ENCODE measurements around the gene PGLYRP2.

Gene PGLYRP2

DNA sequence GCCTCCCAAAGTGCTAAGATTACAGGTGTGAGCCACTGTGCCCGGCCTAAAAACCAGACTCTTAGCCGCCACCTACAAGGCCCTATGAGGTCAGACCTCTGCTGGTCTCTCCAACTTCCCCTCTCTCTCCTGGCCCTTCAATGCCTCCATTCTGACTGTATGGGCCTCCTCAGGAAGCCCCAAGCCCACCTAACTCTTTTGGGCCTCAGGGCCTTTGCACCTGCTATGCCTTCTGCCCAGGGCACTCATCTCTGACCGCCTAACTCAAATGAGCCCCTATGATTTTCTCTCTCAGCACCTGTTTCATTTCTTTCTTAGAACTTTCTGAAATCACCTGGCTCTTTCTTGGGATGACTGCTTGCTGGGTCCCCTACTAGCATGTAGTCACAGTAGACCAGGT is 36.0 kb downstream of the PGLYRP2 start:
- Histone ChIP-seq H3K27me3 (ENCODE audit: insufficient read depth, poor library complexity, severe bottlenecking) (no peaks in the 10 kb centered on the region), H3K4me1 (ENCODE audit: insufficient read depth, poor library complexity, severe bottlenecking) (no peaks in the 10 kb centered on the region), H3K27ac (ENCODE audit: poor library complexity, severe bottlenecking) (no peak overlapping the region), H3K4me3 (ENCODE audit: severe bottlenecking) (no peak overlapping the region), H3K9me3 (ENCODE audit: severe bottlenecking) (no peaks in the 10 kb centered on the region), H3K36me3 (ENCODE audit: low read depth) (no peaks in the 10 kb centered on the region)
- TF ChIP-seq, protein P1, sequence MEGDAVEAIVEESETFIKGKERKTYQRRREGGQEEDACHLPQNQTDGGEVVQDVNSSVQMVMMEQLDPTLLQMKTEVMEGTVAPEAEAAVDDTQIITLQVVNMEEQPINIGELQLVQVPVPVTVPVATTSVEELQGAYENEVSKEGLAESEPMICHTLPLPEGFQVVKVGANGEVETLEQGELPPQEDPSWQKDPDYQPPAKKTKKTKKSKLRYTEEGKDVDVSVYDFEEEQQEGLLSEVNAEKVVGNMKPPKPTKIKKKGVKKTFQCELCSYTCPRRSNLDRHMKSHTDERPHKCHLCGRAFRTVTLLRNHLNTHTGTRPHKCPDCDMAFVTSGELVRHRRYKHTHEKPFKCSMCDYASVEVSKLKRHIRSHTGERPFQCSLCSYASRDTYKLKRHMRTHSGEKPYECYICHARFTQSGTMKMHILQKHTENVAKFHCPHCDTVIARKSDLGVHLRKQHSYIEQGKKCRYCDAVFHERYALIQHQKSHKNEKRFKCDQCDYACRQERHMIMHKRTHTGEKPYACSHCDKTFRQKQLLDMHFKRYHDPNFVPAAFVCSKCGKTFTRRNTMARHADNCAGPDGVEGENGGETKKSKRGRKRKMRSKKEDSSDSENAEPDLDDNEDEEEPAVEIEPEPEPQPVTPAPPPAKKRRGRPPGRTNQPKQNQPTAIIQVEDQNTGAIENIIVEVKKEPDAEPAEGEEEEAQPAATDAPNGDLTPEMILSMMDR (IDR thresholded peaks at IDR 0.05; ENCODE audit: poor library complexity, severe bottlenecking) = no peak
- no peak for DNase-seq (ENCODE audit: low spot score)
- no peak for ATAC-seq (ENCODE audit: low read depth)

DNA sequence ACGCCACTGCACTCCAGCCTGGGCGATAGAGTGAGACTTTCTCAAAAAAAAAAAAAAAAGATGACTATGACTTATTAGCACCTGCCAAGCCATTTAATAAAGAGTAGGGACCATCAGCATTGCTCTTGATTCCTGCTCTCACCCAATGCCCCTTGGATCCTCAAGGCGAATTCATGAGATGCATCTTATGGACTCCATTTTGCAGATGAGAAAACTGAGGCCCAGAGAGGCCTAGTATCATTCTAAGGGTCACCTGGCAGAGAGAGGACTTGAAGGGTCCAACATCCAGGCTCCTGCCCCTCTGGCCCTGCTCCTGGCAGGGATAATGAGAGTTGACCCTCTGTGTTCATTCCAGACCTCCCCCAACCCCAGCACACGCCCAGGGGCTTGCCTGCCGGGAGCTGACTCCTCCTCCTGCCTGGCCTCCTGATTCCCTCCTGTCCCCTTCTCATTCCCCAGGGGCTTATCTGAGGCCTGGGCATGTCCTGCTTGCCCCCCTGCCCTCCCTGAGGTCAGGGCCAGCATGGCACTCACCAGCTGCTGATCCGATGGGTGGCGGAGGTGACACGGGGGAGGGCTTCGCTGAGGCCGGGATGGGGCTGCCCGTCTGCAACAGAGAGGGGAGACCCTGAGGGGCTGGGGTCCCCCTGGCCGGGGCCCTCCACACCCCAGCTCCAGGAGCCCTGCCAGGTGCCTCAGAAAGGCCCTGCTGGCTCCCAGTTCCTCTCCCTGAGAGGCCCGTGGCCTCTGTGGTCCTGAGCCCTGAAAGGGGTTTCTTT is 37.0 kb downstream of the PGLYRP2 start:
- TF ChIP-seq, protein P1 (IDR thresholded peaks at IDR 0.05; ENCODE audit: poor library complexity, severe bottlenecking) = no peak
- Histone ChIP-seq H3K27ac (ENCODE audit: poor library complexity, severe bottlenecking) (no peak overlapping the region), H3K9me3 (ENCODE audit: severe bottlenecking) (no peaks in the 10 kb centered on the region), H3K4me3 (ENCODE audit: severe bottlenecking) (no peak overlapping the region), H3K4me1 (ENCODE audit: insufficient read depth, poor library complexity, severe bottlenecking) (no peaks in the 10 kb centered on the region), H3K27me3 (ENCODE audit: insufficient read depth, poor library complexity, severe bottlenecking) (no peaks in the 10 kb centered on the region), H3K36me3 (ENCODE audit: low read depth) (no peaks in the 10 kb centered on the region)
- no peak for ATAC-seq (ENCODE audit: low read depth)
- DNase-seq (ENCODE audit: low spot score) = no peak

DNA sequence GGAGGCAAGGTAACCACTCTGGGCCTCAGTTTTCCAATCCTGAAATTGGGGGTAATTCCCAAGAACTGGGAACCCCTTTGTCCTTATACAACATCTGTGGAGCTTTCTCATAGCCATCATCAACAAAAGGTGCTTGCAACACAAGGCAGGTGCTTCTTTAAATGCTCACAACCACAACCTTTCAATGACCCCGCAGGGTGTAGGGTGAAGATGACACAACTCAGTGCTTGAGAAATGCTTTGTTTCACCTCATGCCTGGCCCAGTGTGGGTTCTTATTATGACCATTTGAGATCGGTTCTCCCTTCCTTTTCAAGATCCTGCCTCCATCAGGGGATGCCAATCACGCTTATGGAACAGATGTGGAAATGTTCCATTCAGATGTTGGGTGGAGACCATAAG is 38.0 kb downstream of the PGLYRP2 start:
- Histone ChIP-seq H3K36me3 (ENCODE audit: low read depth) (no peaks in the 10 kb centered on the region), H3K4me1 (ENCODE audit: insufficient read depth, poor library complexity, severe bottlenecking) (no peaks in the 10 kb centered on the region), H3K9me3 (ENCODE audit: severe bottlenecking) (no peaks in the 10 kb centered on the region), H3K27me3 (ENCODE audit: insufficient read depth, poor library complexity, severe bottlenecking) (no peaks in the 10 kb centered on the region), H3K27ac (ENCODE audit: poor library complexity, severe bottlenecking) (no peak overlapping the region), H3K4me3 (ENCODE audit: severe bottlenecking) (no peak overlapping the region)
- DNase-seq (ENCODE audit: low spot score) (no peak), ATAC-seq (ENCODE audit: low read depth) (no peak)
- TF ChIP-seq, protein P1 (IDR thresholded peaks at IDR 0.05; ENCODE audit: poor library complexity, severe bottlenecking) = no peak

DNA sequence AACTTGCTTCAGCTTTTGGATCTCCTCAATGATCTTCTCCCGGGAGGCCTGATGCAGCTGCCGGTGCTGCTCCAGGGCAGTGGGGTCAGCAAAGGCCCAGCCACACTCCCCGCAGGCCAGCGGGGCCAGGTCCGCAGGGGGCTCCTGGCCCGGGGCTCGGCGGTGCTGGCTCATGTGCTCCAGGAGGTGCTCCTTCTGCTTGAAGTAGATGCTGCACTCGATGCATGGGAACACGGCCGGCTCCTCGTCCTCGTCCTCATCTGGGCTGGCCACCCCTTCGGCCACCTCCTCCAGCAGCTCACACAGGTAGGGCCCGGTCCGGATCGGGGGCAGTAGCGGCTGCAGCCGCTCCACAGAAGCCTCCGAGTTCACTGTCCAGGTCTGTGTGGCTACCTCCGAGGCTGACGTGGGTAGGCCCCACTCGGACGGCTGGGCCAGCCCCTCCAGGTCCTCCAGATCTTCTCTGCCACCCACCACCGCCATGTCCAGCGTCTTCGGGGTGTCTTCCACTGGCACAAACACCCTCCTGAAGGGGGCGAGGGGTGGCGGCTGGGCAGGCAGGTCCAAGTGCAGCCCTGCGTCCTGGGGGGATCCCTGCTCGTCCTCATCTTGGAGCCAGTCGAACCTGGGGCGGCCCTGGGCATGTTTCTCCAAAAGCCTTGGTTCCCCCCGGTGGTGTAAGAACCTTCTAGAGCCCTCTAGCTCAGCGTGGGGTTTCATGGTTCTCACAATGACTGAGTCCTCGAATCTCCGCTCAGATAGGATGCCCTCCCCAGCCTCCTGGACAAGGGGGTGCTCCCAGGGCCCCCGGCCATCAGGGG is 39.3 kb downstream of the PGLYRP2 start:
- Histone ChIP-seq H3K27me3 (ENCODE audit: insufficient read depth, poor library complexity, severe bottlenecking) (no peaks in the 10 kb centered on the region), H3K4me3 (ENCODE audit: severe bottlenecking) (no peak overlapping the region), H3K9me3 (ENCODE audit: severe bottlenecking) (no peaks in the 10 kb centered on the region), H3K27ac (ENCODE audit: poor library complexity, severe bottlenecking) (no peak overlapping the region), H3K36me3 (ENCODE audit: low read depth) (no peaks in the 10 kb centered on the region), H3K4me1 (ENCODE audit: insufficient read depth, poor library complexity, severe bottlenecking) (no peaks in the 10 kb centered on the region)
- ATAC-seq (ENCODE audit: low read depth) (no peak), DNase-seq (ENCODE audit: low spot score) (peak; percentile 48)
- TF ChIP-seq, protein P1 (IDR thresholded peaks at IDR 0.05; ENCODE audit: poor library complexity, severe bottlenecking) = no peak
